ENCODE results near the gene ANKMY1. TPM values are rescaled to one million over a fixed set of nuclear protein-coding genes. Genes with fewer than 3 reads are reported as not detected.

The ANKMY1 gene
- total and polyA plus RNA-seq, 2 experiments from 2014 or later, result 5.1 to 10.1 TPM

GRCh38 chr2:240511351-240512108 lies 46.3 kb downstream of the ANKMY1 start:
- H3K27me3 ChIP-seq (replicated peaks; ENCODE audit: insufficient read depth), result no peaks in the 10 kb centered on the region
- no peaks in the 10 kb centered on the region for H3F3A ChIP-seq (ENCODE audit: insufficient read depth)
- H3K27ac ChIP-seq, result no peak overlapping the region
- H3K9ac ChIP-seq, result no peak overlapping the region
- H2AFZ ChIP-seq, result no peak overlapping the region
- TF ChIP-seq EZH2 (IDR thresholded peaks at IDR 0.05; ENCODE audit: insufficient read depth, poor library complexity, severe bottlenecking) (no peak), EZH2phosphoT487 (IDR thresholded peaks at IDR 0.05; ENCODE audit: insufficient read depth, low read depth) (no peak)
- H3K79me2 ChIP-seq (ENCODE audit: insufficient read depth), result no peaks in the 10 kb centered on the region
- DNase-seq, result no peak
- H3K9me3 ChIP-seq (ENCODE audit: low read depth), result no peaks in the 10 kb centered on the region
- in situ Hi-C loops (cut with MboI), result no loop called here
- no peaks in the 10 kb centered on the region for H3K36me3 ChIP-seq (ENCODE audit: low read depth)
- no peaks in the 10 kb centered on the region for H4K20me1 ChIP-seq (ENCODE audit: insufficient read depth)
- no peaks in the 10 kb centered on the region for H3K9me2 ChIP-seq (ENCODE audit: insufficient read depth)
- H3K4me2 ChIP-seq (ENCODE audit: unreplicated experiment), result no peak overlapping the region
- H3K4me1 ChIP-seq (ENCODE audit: insufficient read depth), result peaks cover 4% of the 10 kb centered on the region; the same call in 1 of the 2 replicates
- 94 to 96% methylated on average over 28 to 31 of the region's 31 CpGs for WGBS, 2 experiments (ENCODE audit: low coverage in 1 of 2, low lambda C conversion rate in 2 of 2, missing lambda C conversion rate in 2 of 2)
- H3K4me3 ChIP-seq, result no peak overlapping the region

GRCh38 chr2:240510513-240511210 lies 47.1 kb downstream of the ANKMY1 start:
- Histone ChIP-seq H3F3A (ENCODE audit: insufficient read depth) (no peaks in the 10 kb centered on the region), H3K27ac (no peak overlapping the region), H2AFZ (no peak overlapping the region), H3K36me3 (ENCODE audit: low read depth) (no peaks in the 10 kb centered on the region), H3K27me3 (replicated peaks; ENCODE audit: insufficient read depth) (no peaks in the 10 kb centered on the region), H3K9ac (no peak overlapping the region), H3K9me2 (ENCODE audit: insufficient read depth) (no peaks in the 10 kb centered on the region), H3K4me3 (no peak overlapping the region), H3K4me2 (ENCODE audit: unreplicated experiment) (no peak overlapping the region), H4K20me1 (ENCODE audit: insufficient read depth) (no peaks in the 10 kb centered on the region), H3K9me3 (ENCODE audit: low read depth) (no peaks in the 10 kb centered on the region), H3K4me1 (ENCODE audit: insufficient read depth) (peaks cover 4% of the 10 kb centered on the region; the same call in 1 of the 2 replicates), H3K79me2 (ENCODE audit: insufficient read depth) (no peaks in the 10 kb centered on the region)
- no peak for DNase-seq
- 90 to 95% methylated on average over 11 to 12 of the region's 12 CpGs for WGBS, 2 experiments (ENCODE audit: low coverage in 1 of 2, low lambda C conversion rate in 2 of 2, missing lambda C conversion rate in 2 of 2)
- TF ChIP-seq EZH2phosphoT487 (IDR thresholded peaks at IDR 0.05; ENCODE audit: insufficient read depth, low read depth), result no peak
- no peak for TF ChIP-seq EZH2 (IDR thresholded peaks at IDR 0.05; ENCODE audit: insufficient read depth, poor library complexity, severe bottlenecking)
- in situ Hi-C loops (cut with MboI), result no loop called here

- H3K9me3 ChIP-seq (ENCODE audit: low read depth), result no peaks in the 10 kb centered on the region
- no peak overlapping the region for H3K4me2 ChIP-seq (ENCODE audit: unreplicated experiment)
- H3K9me2 ChIP-seq (ENCODE audit: insufficient read depth), result no peaks in the 10 kb centered on the region
- H3K4me3 ChIP-seq, result no peak overlapping the region
- no peaks in the 10 kb centered on the region for H3F3A ChIP-seq (ENCODE audit: insufficient read depth)
- no peak for DNase-seq
- no peak for TF ChIP-seq EZH2 (IDR thresholded peaks at IDR 0.05; ENCODE audit: insufficient read depth, poor library complexity, severe bottlenecking)
- no peak for TF ChIP-seq EZH2phosphoT487 (IDR thresholded peaks at IDR 0.05; ENCODE audit: insufficient read depth, low read depth)
- no peaks in the 10 kb centered on the region for H4K20me1 ChIP-seq (ENCODE audit: insufficient read depth)
- no peak overlapping the region for H2AFZ ChIP-seq
- no peaks in the 10 kb centered on the region for H3K36me3 ChIP-seq (ENCODE audit: low read depth)
- WGBS, 2 experiments (ENCODE audit: low coverage in 1 of 2, low lambda C conversion rate in 2 of 2, missing lambda C conversion rate in 2 of 2), result 59 to 71% methylated on average over 7 to 12 of the region's 12 CpGs
- H3K4me1 ChIP-seq (ENCODE audit: insufficient read depth), result peaks cover 4% of the 10 kb centered on the region; the same call in 1 of the 2 replicates
- no peaks in the 10 kb centered on the region for H3K27me3 ChIP-seq (replicated peaks; ENCODE audit: insufficient read depth)
- H3K9ac ChIP-seq, result no peak overlapping the region
- no peak overlapping the region for H3K27ac ChIP-seq
- in situ Hi-C loops (cut with MboI), result no loop called here
- no peaks in the 10 kb centered on the region for H3K79me2 ChIP-seq (ENCODE audit: insufficient read depth)
Measured at GRCh38 chr2:240509667-240510512, 47.9 kb downstream of the ANKMY1 start.
